CD14-positive monocyte (primary cell): ENCODE measurements around the gene SPOP. TPM values are rescaled to one million over a fixed set of nuclear protein-coding genes. Genes with fewer than 3 reads are reported as not detected.

Experiments used
- DNase-seq, 3 donors: peaks; one replicate each; pipeline ENCODE4 v3.0.0-alpha.2; 2011 to 2022
- H2AFZ ChIP-seq: 2 replicates; pipeline ENCODE4 v1.6.0; 2012; ENCODE audit warnings: mild to moderate bottlenecking, low read depth, low read length, inconsistent platforms; ENCODE audit not compliant: insufficient read depth, poor library complexity, severe bottlenecking
- H3K27ac ChIP-seq, 2 donors: 1 replicate in 1 of 2; 2 replicates in 1 of 2; pipeline ENCODE4 v1.5.1; 2012 to 2013; ENCODE audit warnings: low read length in 2 of 2, control low read depth in 1 of 2, inconsistent platforms in 1 of 2, low read depth in 1 of 2, mild to moderate bottlenecking in 1 of 2
- H3K27me3 ChIP-seq, 2 donors: one replicate each; pipeline versions ENCODE4 v1.6.0 to v1.6.1; 2011 to 2013; ENCODE audit warnings: low read length in 2 of 2; ENCODE audit not compliant: control insufficient read depth in 2 of 2, insufficient read depth in 2 of 2
- H3K36me3 ChIP-seq, 2 donors: replicated peaks in 1 of 2; 1 replicate in 1 of 2; 2 replicates in 1 of 2; pipeline versions ENCODE4 v1.5.1 to v1.6.1; 2012 to 2013; ENCODE audit warnings: low read length in 2 of 2, control low read depth in 1 of 2, inconsistent platforms in 1 of 2, mild to moderate bottlenecking in 1 of 2; ENCODE audit not compliant: insufficient read depth in 2 of 2, control insufficient read depth in 1 of 2
- H3K4me1 ChIP-seq, 2 donors: 1 replicate in 1 of 2; 2 replicates in 1 of 2; pipeline versions ENCODE4 v1.5.1 to v1.6.1; 2012 to 2013; ENCODE audit warnings: low read length in 2 of 2, control low read depth in 1 of 2, inconsistent platforms in 1 of 2, mild to moderate bottlenecking in 1 of 2, moderate library complexity in 1 of 2; ENCODE audit not compliant: insufficient read depth in 2 of 2, control insufficient read depth in 1 of 2
- H3K4me2 ChIP-seq: replicated peaks from 2 replicates; pipeline ENCODE3; 2012; ENCODE audit warnings: low read length, moderate library complexity, mild to moderate bottlenecking; ENCODE audit not compliant: poor library complexity, severe bottlenecking; ENCODE audit errors: extremely low read depth
- H3K4me3 ChIP-seq, 3 experiments: fragments of 200-600 bp in 1 of 3; sonication (generic) in 1 of 3; replicated peaks in 1 of 3; 1 replicate in 2 of 3; 2 replicates in 1 of 3; pipeline ENCODE4 v1.5.1; 2011 to 2013; ENCODE audit warnings: low read length in 3 of 3, mild to moderate bottlenecking in 3 of 3, control low read depth in 2 of 3, low read depth in 2 of 3, inconsistent platforms in 1 of 3, moderate library complexity in 1 of 3
- H3K79me2 ChIP-seq: 2 replicates; pipeline ENCODE4 v1.6.0; 2012; ENCODE audit warnings: mild to moderate bottlenecking, control low read depth, inconsistent platforms, low read length, moderate library complexity; ENCODE audit not compliant: insufficient read depth
- H3K9ac ChIP-seq: 2 replicates; pipeline ENCODE4 v1.6.0; 2017; ENCODE audit warnings: low read length, mild to moderate bottlenecking; ENCODE audit not compliant: insufficient read depth, poor library complexity, severe bottlenecking
- H3K9me3 ChIP-seq, 2 donors: replicated peaks in 1 of 2; 1 replicate in 1 of 2; 2 replicates in 1 of 2; pipeline versions ENCODE4 v1.5.1 to v1.6.1; 2012 to 2013; ENCODE audit warnings: low read length in 2 of 2, control low read depth in 1 of 2; ENCODE audit not compliant: control insufficient read depth in 1 of 2, insufficient read depth in 1 of 2
- H4K20me1 ChIP-seq: 2 replicates; pipeline ENCODE4 v1.6.0; 2012; ENCODE audit warnings: mild to moderate bottlenecking, low read length, control low read depth, moderate library complexity; ENCODE audit not compliant: insufficient read depth
- H3K27ac Mint-ChIP-seq, 7 donors: one replicate each; pipeline ENCODE4 v1.8.0; 2020; ENCODE audit warnings: mild to moderate bottlenecking in 7 of 7, mixed read lengths in 7 of 7, moderate library complexity in 6 of 7, inconsistent platforms in 2 of 7
- H3K27me3 Mint-ChIP-seq, 3 donors: one replicate each; pipeline ENCODE4 v1.8.0; 2021 to 2022; ENCODE audit warnings: low read depth in 3 of 3, mild to moderate bottlenecking in 3 of 3, mixed read lengths in 3 of 3, moderate library complexity in 3 of 3, inconsistent platforms in 1 of 3
- H3K36me3 Mint-ChIP-seq, 2 donors: one replicate each; pipeline ENCODE4 v1.8.0; 2020; ENCODE audit warnings: mixed read lengths in 2 of 2, inconsistent platforms in 1 of 2, mild to moderate bottlenecking in 1 of 2
- H3K4me1 Mint-ChIP-seq: one replicate; pipeline ENCODE4 v1.8.0; 2020; ENCODE audit warnings: mild to moderate bottlenecking, mixed read lengths
- H3K4me3 Mint-ChIP-seq, 2 donors: one replicate each; pipeline ENCODE4 v1.8.0; 2020; ENCODE audit warnings: mild to moderate bottlenecking in 2 of 2, mixed read lengths in 2 of 2, moderate library complexity in 1 of 2
- H3K9me3 Mint-ChIP-seq, 7 donors: one replicate each; pipeline ENCODE4 v1.8.0; 2020 to 2022; ENCODE audit warnings: mixed read lengths in 7 of 7, mild to moderate bottlenecking in 6 of 7, moderate library complexity in 6 of 7, inconsistent platforms in 2 of 7
- CTCF ChIP-seq: fragments of 200-600 bp; IDR thresholded peaks from one replicate; pipeline ENCODE4 v1.8.0; 2022; ENCODE audit warnings: antibody characterized with exemption, mild to moderate bottlenecking
- WGBS: methylation state at CpG from one replicate; pipeline ENCODE4 v1.1.5; 2013; ENCODE audit warnings: missing lambda C conversion rate; ENCODE audit not compliant: insufficient coverage; 5-methylcytosine and 5-hydroxymethylcytosine counted together
- intact Hi-C, 2 donors: fragments of 100-400 bp; cut with micrococcal nuclease; formaldehyde crosslinking; loops; one replicate each; pipeline versions ENCODE4 v1.15.0 to v1.15.1; 2023
- polyA plus RNA-seq, 3 donors: library from polyadenylated mRNA; depleted of rRNA in 1 of 3; unstranded in 2 of 3; stranded (reverse) in 1 of 3; fragments of 300-500 nt in 2 of 3; fragments of >200 nt in 1 of 3; fragmentation: Illumina TruSeq in 2 of 3; gene quantifications; 1 replicate in 2 of 3; 2 replicates in 1 of 3; pipeline ENCODE4 v1.2.3, GENCODE V29; 2012 to 2021

SPOP gene
- polyA plus RNA-seq, 3 donors = 41.3 to 65.5 (median 63.2) TPM

- Mint-ChIP-seq H3K4me3 (no peak overlapping the region), H3K27me3 (peaks cover 0 to 3% (median 2%) of the 10 kb centered on the region in 3 donors), H3K36me3 (peaks cover 56 to 59% of the 10 kb centered on the region in 2 donors), H3K4me1 (peaks cover 21% of the 10 kb centered on the region), H3K9me3 (no peaks in the 10 kb centered on the region), H3K27ac (peak overlapping the region in 3 of 7 donors; percentile 32 to 77 (median 54))
- TF ChIP-seq CTCF = no peak
- Histone ChIP-seq H3K4me1 (peaks cover 15 to 17% of the 10 kb centered on the region in 2 donors), H3K27me3 (no peaks in the 10 kb centered on the region), H3K9ac (no peak overlapping the region), H3K9me3 (no peaks in the 10 kb centered on the region), H3K27ac (no peak overlapping the region), H3K79me2 (no peaks in the 10 kb centered on the region), H3K4me3 (no peak overlapping the region), H2AFZ (no peak overlapping the region), H3K36me3 (peaks cover 51 to 60% of the 10 kb centered on the region in 2 donors), H4K20me1 (no peaks in the 10 kb centered on the region), H3K4me2 (no peak overlapping the region)
- WGBS = 75% methylated on average over 5 of the region's 8 CpGs
- intact Hi-C loops = loop anchor here in 1 of 2 donors (10.0 kb wide), 1 partner anchor 85 kb away; no protein-coding TSS in a partner anchor
- DNase-seq = no peak
Measured at GRCh38 chr17:49699966-49700575, 22.2 kb upstream of the SPOP start.

DNA sequence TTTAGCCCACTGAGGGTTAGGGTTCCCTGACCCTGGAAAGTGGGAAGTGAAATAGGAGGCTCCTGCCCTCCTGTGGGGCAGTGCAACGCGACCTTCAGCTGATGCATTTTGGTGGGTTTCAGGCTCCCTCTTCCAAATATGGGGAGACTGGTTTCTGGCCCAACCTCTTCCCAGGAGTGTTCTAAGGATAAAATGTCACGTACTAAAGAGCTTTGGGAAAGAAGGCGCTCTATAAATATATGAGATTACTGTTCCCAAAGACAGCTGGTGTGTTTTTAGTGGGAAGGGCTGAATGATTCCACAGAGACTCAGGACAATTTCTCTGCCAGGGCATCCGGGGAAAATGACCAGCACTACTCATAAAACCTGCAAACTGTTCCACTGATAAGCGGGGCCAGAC, 20.1 kb upstream of the SPOP start:
- Histone ChIP-seq H3K9me3 (no peaks in the 10 kb centered on the region), H4K20me1 (no peaks in the 10 kb centered on the region), H3K4me1 (peaks cover 15 to 18% of the 10 kb centered on the region in 2 donors), H2AFZ (no peak overlapping the region), H3K27ac (no peak overlapping the region), H3K27me3 (no peaks in the 10 kb centered on the region), H3K36me3 (peaks cover 30 to 39% of the 10 kb centered on the region in 2 donors), H3K9ac (no peak overlapping the region), H3K79me2 (no peaks in the 10 kb centered on the region), H3K4me2 (no peak overlapping the region), H3K4me3 (no peak overlapping the region)
- H3K27ac Mint-ChIP-seq = no peak overlapping the region
- H3K4me3 Mint-ChIP-seq = no peak overlapping the region
- DNase-seq = no peak
- TF ChIP-seq CTCF = no peak
- peaks cover 0 to 5% (median 3%) of the 10 kb centered on the region in 3 donors for H3K27me3 Mint-ChIP-seq
- peaks cover 37 to 39% of the 10 kb centered on the region in 2 donors for H3K36me3 Mint-ChIP-seq
- intact Hi-C loops = loop anchor here in 1 of 2 donors (10.0 kb wide), 1 partner anchor 83 kb away; no protein-coding TSS in a partner anchor
- H3K9me3 Mint-ChIP-seq = no peaks in the 10 kb centered on the region
- peaks cover 23% of the 10 kb centered on the region for H3K4me1 Mint-ChIP-seq
- 57% methylated on average over 2 of the region's 6 CpGs for WGBS
